HepG2 (cell line): ENCODE measurements around the gene PPP2R5E. TPM values are rescaled to one million over a fixed set of nuclear protein-coding genes. Genes with fewer than 3 reads are reported as not detected.

Experiments used
- ATAC-seq: fragments of 200-7000 bp; cut with Tn5 transposase; 3 replicates; pipeline ENCODE4 v1.9.1; 2020; ENCODE audit warnings: mild to moderate bottlenecking, moderate library complexity
- BruUV-seq: library from RNA; stranded (reverse); fragments of 400-500 nt; replicated peaks from 2 replicates; lab custom pipeline; 2021; lab: Mats Ljungman, UMichigan
- CTCF ChIA-PET: fragments of 300-600 bp; formaldehyde crosslinking; extraction: SDS; loops from one replicate; lab custom pipeline; 2021; ENCODE audit warnings: low total read pairs, inconsistent platforms, low intra/inter-chr PET ratio; lab: Yijun Ruan, JAX
- POLR2A ChIA-PET: fragments of 350-600 bp; sonication (Branson Sonifier 250); formaldehyde crosslinking; loops from one replicate; lab custom pipeline; 2020; ENCODE audit warnings: antibody characterized with exemption, inconsistent platforms; lab: Yijun Ruan, JAX
- DNase-seq: peaks from one replicate; pipeline ENCODE4 v3.0.0-alpha.2; 2015; ENCODE audit warnings: low spot score
- FAIRE-seq: peaks from 3 replicates; lab custom pipeline; 2011; peaks lifted over from hg19 to GRCh38; lab: Jason Lieb, UNC
- H2AFZ ChIP-seq: one replicate; pipeline ENCODE4 v1.6.1; 2011; ENCODE audit warnings: low read length, inconsistent platforms
- H3K27ac ChIP-seq: fragments of 300-600 bp; 3 replicates; pipeline ENCODE4 v1.8.0; 2011; ENCODE audit warnings: mixed run types, mild to moderate bottlenecking, mixed read lengths, low read length, inconsistent platforms; ENCODE audit not compliant: insufficient read depth; ENCODE audit errors: extremely low read length
- H3K27me3 ChIP-seq, 2 experiments: fragments of 200-600 bp in 1 of 2; 2 replicates in 1 of 2; 3 replicates in 1 of 2; pipeline versions ENCODE4 v1.6.0 to v1.8.0; 2011; ENCODE audit warnings: low read length in 2 of 2, mild to moderate bottlenecking in 2 of 2, moderate library complexity in 2 of 2, inconsistent platforms in 1 of 2; ENCODE audit not compliant: insufficient read depth in 2 of 2, control insufficient read depth in 1 of 2
- H3K36me3 ChIP-seq, 2 experiments: fragments of 200-600 bp in 1 of 2; replicated peaks in 1 of 2; 2 replicates in 1 of 2; 3 replicates in 1 of 2; pipeline versions ENCODE4 v1.5.1 to v1.8.0; 2011; ENCODE audit warnings: low read length in 2 of 2, inconsistent platforms in 1 of 2; ENCODE audit not compliant: insufficient read depth in 2 of 2, control insufficient read depth in 1 of 2
- H3K4me1 ChIP-seq: 2 replicates; pipeline ENCODE4 v1.5.1; 2012; ENCODE audit warnings: low read length, inconsistent platforms; ENCODE audit not compliant: insufficient read depth
- H3K4me2 ChIP-seq: 2 replicates; pipeline ENCODE4 v1.6.0; 2011; ENCODE audit warnings: low read depth, low read length, inconsistent platforms
- H3K4me3 ChIP-seq, 3 experiments: fragments of 200-600 bp in 1 of 3; sonication (generic), shearing (Covaris generic) in 1 of 3; replicated peaks in 1 of 3; 2 replicates each; pipeline ENCODE4 v1.5.1; 2011 to 2016; ENCODE audit warnings: low read length in 3 of 3, inconsistent platforms in 2 of 3, low read depth in 2 of 3, mild to moderate bottlenecking in 2 of 3, control low read depth in 1 of 3, mixed read lengths in 1 of 3; ENCODE audit not compliant: insufficient read depth in 1 of 3
- H3K79me2 ChIP-seq: one replicate; pipeline ENCODE4 v1.6.1; 2011; ENCODE audit warnings: low read length, inconsistent platforms; ENCODE audit not compliant: insufficient read depth
- H3K9ac ChIP-seq: 2 replicates; pipeline ENCODE4 v1.6.0; 2011; ENCODE audit warnings: mild to moderate bottlenecking, low read depth, low read length, inconsistent platforms; ENCODE audit not compliant: insufficient read depth
- H3K9me3 ChIP-seq: 2 replicates; pipeline ENCODE4 v1.5.1; 2012; ENCODE audit warnings: mild to moderate bottlenecking, low read length
- H4K20me1 ChIP-seq: 2 replicates; pipeline ENCODE4 v1.6.0; 2011; ENCODE audit warnings: inconsistent platforms, mild to moderate bottlenecking, low read length, moderate library complexity; ENCODE audit not compliant: insufficient read depth
- CREM ChIP-seq, 2 experiments: sonication (generic) in 1 of 2; formaldehyde crosslinking in 1 of 2; IDR thresholded peaks; 2 replicates each; pipeline versions ENCODE4 v1.4.0 to v1.6.1; 2016 to 2020; ENCODE audit warnings: antibody characterized with exemption in 1 of 2, mild to moderate bottlenecking in 1 of 2, missing genetic modification reagents in 1 of 2
- FOXK2 ChIP-seq: fragments of 450-650 bp; IDR thresholded peaks from 2 replicates; pipeline ENCODE4 v1.6.1; 2016
- GFI1 ChIP-seq: sonication (generic); formaldehyde crosslinking; IDR thresholded peaks from 2 replicates; pipeline ENCODE4 v1.5.0; 2020; ENCODE audit warnings: missing genetic modification reagents, mild to moderate bottlenecking, borderline replicate concordance
- HDAC6 ChIP-seq: fragments of 200-600 bp; sonication (generic); IDR thresholded peaks from 2 replicates; pipeline ENCODE4 v1.7.0; 2017; ENCODE audit warnings: mild to moderate bottlenecking, antibody characterized with exemption, low read length, low read depth
- KDM6A ChIP-seq: IDR thresholded peaks from 2 replicates; pipeline ENCODE4 v1.6.1; 2016; ENCODE audit warnings: low read depth
- MEF2D ChIP-seq: sonication (generic); formaldehyde crosslinking; IDR thresholded peaks from 2 replicates; pipeline ENCODE4 v1.5.1; 2020; ENCODE audit warnings: mild to moderate bottlenecking, missing genetic modification reagents
- PITX1 ChIP-seq: sonication (generic); formaldehyde crosslinking; IDR thresholded peaks from 2 replicates; pipeline ENCODE4 v1.5.1; 2020; ENCODE audit warnings: mild to moderate bottlenecking, missing genetic modification reagents
- POLR2G ChIP-seq: fragments of 200-400 bp; formaldehyde crosslinking; IDR thresholded peaks from 2 replicates; pipeline ENCODE4 v1.6.1; 2018; ENCODE audit warnings: mild to moderate bottlenecking, low read depth, low read length, moderate library complexity
- SALL1 ChIP-seq: sonication (generic); formaldehyde crosslinking; IDR thresholded peaks from 2 replicates; pipeline ENCODE4 v1.8.0; 2022; ENCODE audit warnings: mild to moderate bottlenecking, missing genetic modification reagents
- STAG1 ChIP-seq: sonication (generic); formaldehyde crosslinking; IDR thresholded peaks from 2 replicates; pipeline ENCODE4 v1.4.0; 2020; ENCODE audit warnings: missing genetic modification reagents
- ZHX1 ChIP-seq: sonication (generic); formaldehyde crosslinking; IDR thresholded peaks from 2 replicates; pipeline ENCODE4 v1.8.1; 2022; ENCODE audit warnings: low read depth, mild to moderate bottlenecking, missing genetic modification reagents
- ZNF12 ChIP-seq: sonication (generic); formaldehyde crosslinking; IDR thresholded peaks from 2 replicates; pipeline ENCODE4 v1.5.0; 2020; ENCODE audit warnings: missing genetic modification reagents
- ZNF382 ChIP-seq: sonication (generic); formaldehyde crosslinking; IDR thresholded peaks from 2 replicates; pipeline ENCODE4 v1.5.0; 2020; ENCODE audit warnings: missing genetic modification reagents, mild to moderate bottlenecking, borderline replicate concordance
- ZNF496 ChIP-seq: sonication (generic); formaldehyde crosslinking; IDR thresholded peaks from 2 replicates; pipeline ENCODE4 v1.8.1; 2023; ENCODE audit warnings: mild to moderate bottlenecking, moderate library complexity, missing genetic modification reagents; ENCODE audit not compliant: insufficient replicate concordance
- ZNF577 ChIP-seq: sonication (generic); formaldehyde crosslinking; IDR thresholded peaks from 2 replicates; pipeline ENCODE4 v1.4.0; 2020; ENCODE audit warnings: mild to moderate bottlenecking, low read depth, missing genetic modification reagents, borderline replicate concordance
- ZNF607 ChIP-seq: sonication (generic); formaldehyde crosslinking; IDR thresholded peaks from 2 replicates; pipeline ENCODE4 v1.5.1; 2020; ENCODE audit warnings: missing genetic modification reagents, mild to moderate bottlenecking, borderline replicate concordance
- WGBS: methylation state at CpG from one replicate; pipeline ENCODE4 v1.1.6; 2017; ENCODE audit warnings: low lambda C conversion rate; 5-methylcytosine and 5-hydroxymethylcytosine counted together
- in situ Hi-C: cut with HindIII; loops from 2 replicates; pipeline ENCODE4 v1.10.0; 2017; ENCODE audit warnings: low pct_unique_long_range_greater_than_20kb; ENCODE audit not compliant: extremely low pct_ligation_motif_present
- intact Hi-C: fragments of 100-400 bp; cut with micrococcal nuclease; formaldehyde crosslinking; loops from one replicate; pipeline ENCODE4 v1.10.0; 2022; ENCODE audit not compliant: unreplicated experiment
- polyA plus RNA-seq, 8 experiments: library from polyadenylated mRNA; depleted of rRNA in 3 of 8; stranded (reverse) in 7 of 8; unstranded in 1 of 8; fragments of >200 nt; fragmentation: Illumina TruSeq in 4 of 8; extraction: Trizol in 4 of 8; gene quantifications; 2 replicates each; pipeline versions ENCODE4 v1.2.1 to v1.2.3, GENCODE V29; 2011 to 2016; ENCODE audit warnings: low read depth in 4 of 8, missing spikeins in 1 of 8, mixed read lengths in 1 of 8; ENCODE audit not compliant: insufficient read depth in 1 of 8
- total RNA-seq, 5 experiments: library from RNA; depleted of rRNA; stranded (reverse); fragments of >200 nt; fragmentation: Illumina TruSeq; extraction: Trizol; gene quantifications; 2 replicates each; pipeline ENCODE4 v1.2.3, GENCODE V29; 2016; ENCODE audit warnings: low read depth in 1 of 5

Gene PPP2R5E
- total and polyA plus RNA-seq, 2 of the 13 experiments (the other 11 are each of a cell fraction or from before 2014, with no cell fraction given): 8.9 to 11.0 TPM

- TF ChIP-seq SALL1: no peak
- TF ChIP-seq POLR2G: 0 out of 2 replicates have a peak, but pooled peaks have one; percentile 29
These were observed 180.8 kb downstream of the PPP2R5E start for GRCh38 chr14:63362389-63362819.

DNA sequence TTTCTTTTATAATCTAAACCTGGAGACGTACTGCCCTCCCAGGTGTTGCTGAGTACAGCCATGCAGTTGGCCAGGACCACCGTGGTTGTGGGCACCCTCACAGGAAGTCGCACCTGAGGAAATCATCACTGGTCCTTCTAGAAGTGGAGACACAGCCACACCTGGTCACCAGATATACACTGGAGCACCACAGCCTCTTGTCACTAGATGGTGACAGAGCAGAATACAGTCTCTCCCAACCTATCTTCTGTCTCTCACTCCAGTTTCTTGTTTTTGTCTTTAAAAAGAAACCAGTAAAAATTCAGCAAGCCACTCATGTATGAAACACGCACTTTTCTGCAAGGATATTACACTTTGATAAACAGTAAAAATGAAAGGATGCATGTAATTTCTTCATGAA, 181.4 kb downstream of the PPP2R5E start:
- Histone ChIP-seq H3K36me3 (no peaks in the 10 kb centered on the region), H4K20me1 (no peaks in the 10 kb centered on the region), H3K27me3 (0 out of 5 replicates have a peak, but pooled peaks cover 0 to 1% of the 10 kb centered on the region in 2 experiments), H3K27ac (no peak overlapping the region), H3K9ac (no peak overlapping the region), H3K4me3 (no peak overlapping the region), H3K4me2 (no peak overlapping the region), H3K4me1 (no peaks in the 10 kb centered on the region), H3K9me3 (no peaks in the 10 kb centered on the region), H3K79me2 (no peaks in the 10 kb centered on the region), H2AFZ (no peak overlapping the region)
- ChIA-PET POLR2A (no interaction called here), CTCF (no interaction called here)
- intact Hi-C loops: no loop called here
- WGBS: 5% methylated on average over 3 of the region's 4 CpGs
- in situ Hi-C loops: no loop called here
- no peak for FAIRE-seq
- peak; percentile 80 for ATAC-seq
- no peak for DNase-seq
- no TSS peak for BruUV-seq
- TF ChIP-seq FOXK2: no peak
- no peak for TF ChIP-seq MEF2D (CRISPR knock-in tag)
- TF ChIP-seq STAG1 (CRISPR knock-in tag): peak; percentile 23; the same call in 1 of the 2 replicates
- TF ChIP-seq ZNF607 (CRISPR knock-in tag): no peak
- no peak for TF ChIP-seq PITX1 (CRISPR knock-in tag)
- TF ChIP-seq CREM (IDR thresholded peaks at IDR 0.05): no peak
- TF ChIP-seq CREM (CRISPR knock-in tag; IDR thresholded peaks at IDR 0.05): no peak
- no peak for TF ChIP-seq GFI1 (CRISPR knock-in tag)
- TF ChIP-seq ZNF12 (CRISPR knock-in tag): no peak
- TF ChIP-seq HDAC6: no peak
- no peak for TF ChIP-seq ZNF496 (CRISPR knock-in tag)
- no peak for TF ChIP-seq ZNF382 (CRISPR knock-in tag)
- TF ChIP-seq ZHX1 (CRISPR knock-in tag): no peak
- no peak for TF ChIP-seq KDM6A (CRISPR knock-in tag)
- TF ChIP-seq ZNF577 (CRISPR knock-in tag): no peak

More at GRCh38 chr14:63362389-63362819, 180.8 kb downstream of the PPP2R5E start:
- Histone ChIP-seq H3K4me1 (no peaks in the 10 kb centered on the region), H3K4me2 (no peak overlapping the region), H3K36me3 (no peaks in the 10 kb centered on the region), H3K79me2 (no peaks in the 10 kb centered on the region), H3K9ac (no peak overlapping the region), H2AFZ (no peak overlapping the region), H3K9me3 (no peaks in the 10 kb centered on the region), H4K20me1 (no peaks in the 10 kb centered on the region), H3K27ac (no peak overlapping the region), H3K27me3 (0 out of 5 replicates have a peak, but pooled peaks cover 0 to 1% of the 10 kb centered on the region in 2 experiments), H3K4me3 (no peak overlapping the region)
- POLR2A ChIA-PET: no interaction called here
- ATAC-seq (0 out of 3 replicates have a peak, but pooled peaks have one; percentile 18), FAIRE-seq (no peak), DNase-seq (no peak)
- in situ Hi-C loops (no loop called here), intact Hi-C loops (no loop called here)
- WGBS: 68% methylated on average over 8 of the region's 8 CpGs
- BruUV-seq: no TSS peak
- CTCF ChIA-PET: no interaction called here
